Endothelial cell of umbilical vein (primary cell): ENCODE data around the gene NEDD1. TPM values are rescaled to one million over a fixed set of nuclear protein-coding genes. Genes with fewer than 3 reads are reported as not detected.

Source experiments
- BruUV-seq: library from RNA; stranded (reverse); fragments of 400-500 nt; replicated peaks from 2 replicates; lab custom pipeline; 2021; lab: Mats Ljungman, UMichigan
- CTCF ChIA-PET: fragments of 300-600, 350-600 bp; sonication (Branson Sonifier 250); formaldehyde crosslinking; loops from one replicate; lab custom pipeline; 2021; ENCODE audit warnings: antibody characterized with exemption, inconsistent platforms; lab: Charles Lee
- POLR2A ChIA-PET: fragments of 300-600, 350-600 bp; sonication (Branson Sonifier 250); formaldehyde crosslinking; loops from one replicate; lab custom pipeline; 2021; ENCODE audit warnings: antibody characterized with exemption, inconsistent platforms; lab: Charles Lee
- DNase-seq: peaks from one replicate; pipeline ENCODE4 v3.0.0-alpha.2; 2011; ENCODE audit warnings: low read depth, low spot score
- FAIRE-seq: peaks from 2 replicates; lab custom pipeline; 2011; peaks lifted over from hg19 to GRCh38; lab: Jason Lieb, UNC
- H2AFZ ChIP-seq: 2 replicates; pipeline ENCODE4 v1.6.0; 2012; ENCODE audit warnings: low read depth, low read length, control low read depth, inconsistent platforms
- H3K27ac ChIP-seq: 2 replicates; pipeline ENCODE4 v1.5.1; 2011; ENCODE audit warnings: low read depth, mild to moderate bottlenecking, control low read depth, low read length, moderate library complexity; ENCODE audit not compliant: insufficient read depth
- H3K27me3 ChIP-seq, 2 experiments: 2 replicates each; pipeline versions ENCODE4 v1.6.0 to v1.6.1; 2011; ENCODE audit warnings: low read length in 2 of 2, mixed read lengths in 1 of 2; ENCODE audit not compliant: control insufficient read depth in 2 of 2, insufficient read depth in 2 of 2
- H3K36me3 ChIP-seq, 2 experiments: 2 replicates in 1 of 2; 3 replicates in 1 of 2; pipeline ENCODE4 v1.5.1; 2011; ENCODE audit warnings: low read length in 2 of 2, mild to moderate bottlenecking in 1 of 2, moderate library complexity in 1 of 2; ENCODE audit not compliant: control insufficient read depth in 2 of 2, insufficient read depth in 2 of 2; ENCODE audit errors: extremely low read depth in 1 of 2
- H3K4me1 ChIP-seq: 3 replicates; pipeline ENCODE4 v1.5.1; 2011; ENCODE audit warnings: mild to moderate bottlenecking, low read length; ENCODE audit not compliant: control insufficient read depth, insufficient read depth; ENCODE audit errors: extremely low read depth
- H3K4me2 ChIP-seq: 2 replicates; pipeline ENCODE4 v1.6.1; 2011; ENCODE audit warnings: low read length, control low read depth, mixed read lengths; ENCODE audit not compliant: insufficient read depth
- H3K4me3 ChIP-seq, 3 experiments: fragments of 200-600 bp in 1 of 3; sonication (generic), shearing (Covaris generic) in 1 of 3; replicated peaks in 1 of 3; 2 replicates each; pipeline ENCODE4 v1.5.1; 2011 to 2016; ENCODE audit warnings: control low read depth in 3 of 3, low read length in 3 of 3, mild to moderate bottlenecking in 2 of 3, inconsistent platforms in 1 of 3, low read depth in 1 of 3, moderate library complexity in 1 of 3; ENCODE audit not compliant: insufficient read depth in 1 of 3
- H3K79me2 ChIP-seq: 2 replicates; pipeline ENCODE4 v1.6.0; 2012; ENCODE audit warnings: low read length, inconsistent platforms; ENCODE audit not compliant: control insufficient read depth, insufficient read depth
- H3K9ac ChIP-seq: replicated peaks from 2 replicates; pipeline ENCODE3; 2011; ENCODE audit warnings: low read length, control low read depth; ENCODE audit not compliant: insufficient read depth; ENCODE audit errors: extremely low read depth
- H3K9me1 ChIP-seq: replicated peaks from 3 replicates; pipeline ENCODE4 v1.6.0; 2011; ENCODE audit warnings: mild to moderate bottlenecking, low read length; ENCODE audit not compliant: control insufficient read depth, insufficient read depth; ENCODE audit errors: extremely low read depth
- H3K9me3 ChIP-seq: replicated peaks from 2 replicates; pipeline ENCODE4 v1.5.1; 2012; ENCODE audit warnings: low read length, inconsistent platforms; ENCODE audit not compliant: control insufficient read depth, insufficient read depth
- H4K20me1 ChIP-seq: replicated peaks from 2 replicates; pipeline ENCODE3; 2011; ENCODE audit warnings: mild to moderate bottlenecking, low read length; ENCODE audit not compliant: control insufficient read depth, insufficient read depth; ENCODE audit errors: extremely low read depth
- CTCF ChIP-seq, 2 donors: IDR thresholded peaks; 1 replicate in 1 of 2; 2 replicates in 1 of 2; pipeline ENCODE4 v1.5.1; 2011; ENCODE audit warnings: low read length in 2 of 2, mild to moderate bottlenecking in 2 of 2, moderate library complexity in 2 of 2, control low read depth in 1 of 2, inconsistent platforms in 1 of 2, low read depth in 1 of 2; ENCODE audit not compliant: insufficient read depth in 1 of 2; ENCODE audit errors: extremely low read depth in 1 of 2
- EZH2 ChIP-seq: IDR thresholded peaks from 2 replicates; pipeline ENCODE4 v1.6.1; 2012; ENCODE audit warnings: borderline replicate concordance, low read depth, mild to moderate bottlenecking, moderate library complexity, low read length, inconsistent platforms; ENCODE audit not compliant: severe bottlenecking
- FOS ChIP-seq: IDR thresholded peaks from 2 replicates; pipeline ENCODE4 v1.6.1; 2011; ENCODE audit warnings: mild to moderate bottlenecking, low read length, moderate library complexity, borderline replicate concordance; ENCODE audit not compliant: insufficient read depth
- GATA2 ChIP-seq: IDR thresholded peaks from 2 replicates; pipeline ENCODE4 v1.7.0; 2011; ENCODE audit warnings: low read depth, mild to moderate bottlenecking, moderate library complexity, mixed read lengths, low read length; ENCODE audit not compliant: insufficient read length, insufficient read depth
- JUN ChIP-seq: IDR thresholded peaks from 2 replicates; pipeline ENCODE4 v1.6.1; 2011; ENCODE audit warnings: borderline replicate concordance, low read depth; ENCODE audit not compliant: insufficient read length, insufficient read depth
- MAX ChIP-seq: IDR thresholded peaks from 2 replicates; pipeline ENCODE4 v1.6.1; 2011; ENCODE audit not compliant: insufficient read depth, insufficient read length
- MYC ChIP-seq: IDR thresholded peaks from one replicate; pipeline ENCODE4 v1.6.1; 2011; ENCODE audit warnings: mild to moderate bottlenecking, low read depth, low read length
- POLR2A ChIP-seq: IDR thresholded peaks from 2 replicates; pipeline ENCODE4 v1.6.1; 2012; ENCODE audit warnings: low read depth, mild to moderate bottlenecking, control low read depth, low read length
- POLR2AphosphoS5 ChIP-seq: IDR thresholded peaks from 2 replicates; pipeline ENCODE4 v1.6.1; 2012; ENCODE audit warnings: low read depth, mild to moderate bottlenecking, control low read depth, low read length, moderate library complexity; ENCODE audit not compliant: insufficient read depth
- dilution Hi-C: fragments of 300-500 bp; cut with MboI; formaldehyde crosslinking; loops from one replicate; pipeline ENCODE4 v1.15.0; 2019; ENCODE audit warnings: low sequenced_read_pairs; ENCODE audit not compliant: extremely low pct_ligation_motif_present
- intact Hi-C: fragments of 100-400 bp; cut with micrococcal nuclease; formaldehyde crosslinking; loops from one replicate; pipeline ENCODE4 v1.10.0; 2022
- polyA plus RNA-seq, 4 experiments: library from polyadenylated mRNA; depleted of rRNA in 3 of 4; stranded (reverse) in 3 of 4; unstranded in 1 of 4; fragments of >200 nt; gene quantifications; 2 replicates each; pipeline versions ENCODE4 v1.2.1 to v1.2.3, GENCODE V29; 2011 to 2012; ENCODE audit warnings: missing spikeins in 1 of 4
- total RNA-seq: library from RNA; stranded (reverse); gene quantifications from 2 replicates; pipeline ENCODE4 v1.2.3, GENCODE V29; 2021

The NEDD1 gene
- total and polyA plus RNA-seq, 2 donors (not counting 3 experiments of a cell fraction or from before 2014, with no cell fraction given) = 9.8 to 25.4 TPM

- Histone ChIP-seq H3K9me3 (no peaks in the 10 kb centered on the region), H3K4me1 (peaks cover 16% of the 10 kb centered on the region), H3K9me1 (no peaks in the 10 kb centered on the region), H3K4me3 (no peak overlapping the region), H2AFZ (no peak overlapping the region), H3K4me2 (no peak overlapping the region), H3K36me3 (no peaks in the 10 kb centered on the region), H3K79me2 (no peaks in the 10 kb centered on the region), H3K27me3 (no peaks in the 10 kb centered on the region), H3K9ac (no peak overlapping the region), H4K20me1 (no peaks in the 10 kb centered on the region), H3K27ac (no peak overlapping the region)
- CTCF ChIA-PET = no interaction called here
- no TSS peak for BruUV-seq
- intact Hi-C loops (loop anchor here (5.0 kb wide), 1 partner anchor 75 kb away; no protein-coding TSS in a partner anchor), dilution Hi-C loops (no loop called here)
- no peak for FAIRE-seq
- POLR2A ChIA-PET = no interaction called here
- peak; percentile 26 for DNase-seq
- no peak for TF ChIP-seq JUN
- TF ChIP-seq POLR2AphosphoS5 = no peak
- TF ChIP-seq POLR2A = no peak
- TF ChIP-seq MYC = no peak
- no peak for TF ChIP-seq FOS
- no peak for TF ChIP-seq GATA2
- no peak for TF ChIP-seq CTCF (IDR thresholded peaks at IDR 0.05; ENCODE audit: extremely low read depth in 1 of 2, insufficient read depth in 1 of 2, low read depth in 1 of 2, low read length in 2 of 2)
- TF ChIP-seq EZH2 = no peak
- TF ChIP-seq MAX = no peak
Observed at GRCh38 chr12:96886998-96887677, 19.9 kb upstream of the NEDD1 start.
